Thymus (tissue), 11 donors: ENCODE data around the gene CGB5. TPM values are rescaled to one million over a fixed set of nuclear protein-coding genes. Genes with fewer than 3 reads are reported as not detected.

Experiments
- DNase-seq, 9 donors: peaks; one replicate each; pipeline ENCODE4 v3.0.0-alpha.2; 2013; ENCODE audit warnings: low spot score in 9 of 9, low read depth in 6 of 9, missing footprints in 1 of 9
- H3K27ac ChIP-seq, 2 donors: one replicate each; pipeline ENCODE4 v1.5.1; 2013; ENCODE audit warnings: control low read depth in 1 of 2, low read depth in 1 of 2, low read length in 1 of 2, mild to moderate bottlenecking in 1 of 2, moderate library complexity in 1 of 2
- H3K27me3 ChIP-seq, 2 donors: one replicate each; pipeline ENCODE4 v1.5.1; 2013; ENCODE audit warnings: low read length in 1 of 2; ENCODE audit not compliant: control insufficient read depth in 2 of 2, insufficient read depth in 1 of 2
- H3K36me3 ChIP-seq, 2 donors: one replicate each; pipeline ENCODE4 v1.5.1; 2013; ENCODE audit warnings: low read length in 1 of 2, mild to moderate bottlenecking in 1 of 2, moderate library complexity in 1 of 2; ENCODE audit not compliant: control insufficient read depth in 2 of 2, insufficient read depth in 2 of 2
- H3K4me1 ChIP-seq, 2 donors: one replicate each; pipeline ENCODE4 v1.5.1; 2013; ENCODE audit warnings: low read length in 2 of 2; ENCODE audit not compliant: control insufficient read depth in 2 of 2, insufficient read depth in 2 of 2
- H3K4me3 ChIP-seq, 2 donors: one replicate each; pipeline ENCODE4 v1.5.1; 2013; ENCODE audit warnings: low read length in 2 of 2, control low read depth in 1 of 2, mild to moderate bottlenecking in 1 of 2
- H3K9me3 ChIP-seq, 2 donors: one replicate each; pipeline ENCODE4 v1.5.1; 2013; ENCODE audit warnings: low read length in 1 of 2, mild to moderate bottlenecking in 1 of 2; ENCODE audit not compliant: control insufficient read depth in 2 of 2, insufficient read depth in 1 of 2
- WGBS: extraction: QIAGEN DNeasy Blood & Tissue Kit; methylation state at CpG from one replicate; pipeline ENCODE4 v1.1.7; 2013; 5-methylcytosine and 5-hydroxymethylcytosine counted together
- polyA plus RNA-seq: library from polyadenylated mRNA; stranded (reverse); fragments of 200-250 nt; gene quantifications from one replicate; pipeline ENCODE4 v1.2.3, GENCODE V29; 2013
- total RNA-seq: library from RNA; stranded (reverse); fragments of 120-200 nt; gene quantifications from one replicate; pipeline ENCODE4 v1.2.4, GENCODE V29; 2013
- donor health status: healthy.

The CGB5 gene
- total and polyA plus RNA-seq, 2 donors, result 0.19 to 0.98 TPM

GRCh38 chr19:49091391-49092038, 47.9 kb downstream of the CGB5 start:
- Histone ChIP-seq H3K4me1 (peaks cover 1 to 12% of the 10 kb centered on the region in 2 donors), H3K27me3 (no peaks in the 10 kb centered on the region), H3K36me3 (peaks cover 76 to 85% of the 10 kb centered on the region in 2 donors), H3K9me3 (no peaks in the 10 kb centered on the region), H3K4me3 (no peak overlapping the region), H3K27ac (no peak overlapping the region)
- 98% methylated on average over 17 of the region's 17 CpGs for WGBS
- DNase-seq, result no peak

- H3K27ac ChIP-seq, result no peak overlapping the region
- H3K4me3 ChIP-seq, result no peak overlapping the region
- 96% methylated on average over 6 of the region's 6 CpGs for WGBS
- no peak for DNase-seq
- peaks cover 0 to 5% of the 10 kb centered on the region in 2 donors for H3K4me1 ChIP-seq
- no peaks in the 10 kb centered on the region for H3K9me3 ChIP-seq
- H3K36me3 ChIP-seq, result peaks cover 73 to 85% of the 10 kb centered on the region in 2 donors
- H3K27me3 ChIP-seq, result no peaks in the 10 kb centered on the region
Observed at GRCh38 chr19:49092686-49093085, 49.0 kb downstream of the CGB5 start.

Other genes starting within 250 kb of the CGB5 start
- 18.9 TPM for gene BCAT2, start 232.8 kb upstream of the CGB5 start, total RNA-seq
- gene BCAT2, start 232.8 kb upstream of the CGB5 start, polyA plus RNA-seq, result 37.5 TPM
- gene HSD17B14, start 207.4 kb upstream of the CGB5 start, total RNA-seq, result 9.9 TPM
- gene HSD17B14, start 207.4 kb upstream of the CGB5 start, polyA plus RNA-seq, result 20.4 TPM
- 4.1 TPM for gene PLEKHA4, start 175.2 kb upstream of the CGB5 start, total RNA-seq
- gene PLEKHA4, start 175.2 kb upstream of the CGB5 start, polyA plus RNA-seq, result 17.3 TPM
- 12.1 TPM for gene PPP1R15A, start 171.4 kb upstream of the CGB5 start, total RNA-seq
- gene PPP1R15A, start 171.4 kb upstream of the CGB5 start, polyA plus RNA-seq, result 40.0 TPM
- gene TULP2, start 145.1 kb upstream of the CGB5 start, total RNA-seq, result not detected
- gene TULP2, start 145.1 kb upstream of the CGB5 start, polyA plus RNA-seq, result 0.02 TPM
- gene NUCB1, start 143.5 kb upstream of the CGB5 start, total RNA-seq, result 42.3 TPM
- gene NUCB1, start 143.5 kb upstream of the CGB5 start, polyA plus RNA-seq, result 119 TPM
- gene DHDH, start 110.1 kb upstream of the CGB5 start, total RNA-seq, result 0.28 TPM
- 1.0 TPM for gene DHDH, start 110.1 kb upstream of the CGB5 start, polyA plus RNA-seq
- 62.6 TPM for gene BAX, start 89.0 kb upstream of the CGB5 start, total RNA-seq
- gene BAX, start 89.0 kb upstream of the CGB5 start, polyA plus RNA-seq, result 126 TPM
- gene FTL, start 78.5 kb upstream of the CGB5 start, total RNA-seq, result 1,031 TPM
- 8,316 TPM for gene FTL, start 78.5 kb upstream of the CGB5 start, polyA plus RNA-seq
- 14.0 TPM for gene GYS1, start 50.5 kb upstream of the CGB5 start, total RNA-seq
- gene GYS1, start 50.5 kb upstream of the CGB5 start, polyA plus RNA-seq, result 22.2 TPM
- gene RUVBL2, start 50.0 kb upstream of the CGB5 start, total RNA-seq, result 107 TPM
- gene RUVBL2, start 50.0 kb upstream of the CGB5 start, polyA plus RNA-seq, result 52.0 TPM
- not detected for gene LHB, start 26.8 kb upstream of the CGB5 start, total RNA-seq
- gene LHB, start 26.8 kb upstream of the CGB5 start, polyA plus RNA-seq, result 1.2 TPM
- 0.14 TPM for gene CGB3, start 19.5 kb upstream of the CGB5 start, total RNA-seq
- 0.37 TPM for gene CGB3, start 19.5 kb upstream of the CGB5 start, polyA plus RNA-seq
- gene CGB2, start 12.0 kb upstream of the CGB5 start, total RNA-seq, result not detected
- gene CGB2, start 12.0 kb upstream of the CGB5 start, polyA plus RNA-seq, result 0.11 TPM
- not detected for gene CGB1, start 7.0 kb upstream of the CGB5 start, total RNA-seq
- not detected for gene CGB1, start 7.0 kb upstream of the CGB5 start, polyA plus RNA-seq
- 0.14 TPM for gene CGB8, start 5.3 kb downstream of the CGB5 start, total RNA-seq
- 0.27 TPM for gene CGB8, start 5.3 kb downstream of the CGB5 start, polyA plus RNA-seq
- gene CGB7, start 13.9 kb downstream of the CGB5 start, total RNA-seq, result 0.33 TPM
- gene CGB7, start 13.9 kb downstream of the CGB5 start, polyA plus RNA-seq, result 6.7 TPM
- 6.7 TPM for gene NTF4, start 21.0 kb downstream of the CGB5 start, total RNA-seq
- gene NTF4, start 21.0 kb downstream of the CGB5 start, polyA plus RNA-seq, result 30.1 TPM
- gene KCNA7, start 28.9 kb downstream of the CGB5 start, total RNA-seq, result not detected
- 0.05 TPM for gene KCNA7, start 28.9 kb downstream of the CGB5 start, polyA plus RNA-seq
- gene SNRNP70, start 41.6 kb downstream of the CGB5 start, total RNA-seq, result 142 TPM
- gene SNRNP70, start 41.6 kb downstream of the CGB5 start, polyA plus RNA-seq, result 419 TPM
- gene LIN7B, start 70.5 kb downstream of the CGB5 start, total RNA-seq, result 3.5 TPM
- gene LIN7B, start 70.5 kb downstream of the CGB5 start, polyA plus RNA-seq, result 9.0 TPM
- 2.7 TPM for gene C19orf73, start 75.3 kb downstream of the CGB5 start, total RNA-seq
- 4.0 TPM for gene C19orf73, start 75.3 kb downstream of the CGB5 start, polyA plus RNA-seq
- gene PPFIA3, start 75.7 kb downstream of the CGB5 start, total RNA-seq, result 7.0 TPM
- 14.1 TPM for gene PPFIA3, start 75.7 kb downstream of the CGB5 start, polyA plus RNA-seq
- 1.3 TPM for gene HRC, start 111.5 kb downstream of the CGB5 start, total RNA-seq
- gene HRC, start 111.5 kb downstream of the CGB5 start, polyA plus RNA-seq, result 1.1 TPM
- 3.7 TPM for gene TRPM4, start 113.9 kb downstream of the CGB5 start, total RNA-seq
- gene TRPM4, start 113.9 kb downstream of the CGB5 start, polyA plus RNA-seq, result 7.6 TPM